ENCODE measurements around the gene SORD.
"Not testable (repeated sequence)": the region's sequence is repeated elsewhere in the genome, so short reads cannot be mapped to it uniquely, and the experiment has no call there.

Gene SORD

DNA sequence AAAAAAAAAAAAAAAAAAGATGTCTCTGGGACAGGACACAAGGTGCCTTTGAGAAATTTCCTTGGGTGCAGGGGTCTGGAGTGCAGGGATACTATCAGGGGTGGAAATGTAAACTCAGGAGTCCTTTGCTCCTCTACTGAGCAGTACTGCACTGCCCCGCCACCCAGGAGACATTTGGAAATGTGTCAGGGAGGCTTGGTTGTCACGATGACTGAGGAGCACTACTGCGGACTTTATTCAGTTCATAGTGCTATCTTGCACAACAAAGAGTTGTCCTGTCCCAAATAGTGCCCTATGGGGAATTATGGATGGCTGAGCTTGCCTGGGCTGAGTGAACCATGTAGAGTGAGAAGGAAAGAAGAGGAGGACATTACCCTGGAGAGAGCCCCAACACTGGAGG is 2.6 kb downstream of the SORD start:
- not testable (repeated sequence) for DNase-seq

DNA sequence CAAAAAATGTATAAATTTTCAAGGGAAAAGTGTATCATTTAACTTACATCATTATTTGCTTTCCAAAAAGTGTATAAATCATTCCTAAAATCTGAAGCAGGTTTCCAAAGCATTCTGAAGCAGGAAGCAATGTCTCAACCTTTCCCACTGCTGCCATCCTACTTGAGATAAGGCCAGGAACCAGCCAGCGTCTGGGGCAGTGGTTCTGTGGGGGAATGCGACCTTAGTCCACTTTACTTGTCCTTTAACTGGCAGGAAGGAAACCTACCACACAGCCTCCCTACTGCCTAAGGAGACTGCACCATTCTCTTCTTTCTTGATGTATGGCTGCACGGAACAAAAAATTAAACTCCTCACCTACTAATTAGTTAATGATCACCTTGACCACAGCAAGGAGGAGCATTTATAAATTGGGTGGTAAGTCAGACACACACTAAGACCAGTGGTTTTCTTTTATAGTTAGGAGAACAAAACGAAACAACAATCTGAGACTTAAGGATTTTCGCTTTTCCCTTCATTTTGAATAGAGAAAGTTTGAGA is 3.7 kb downstream of the SORD start:
- no peak for DNase-seq

DNA sequence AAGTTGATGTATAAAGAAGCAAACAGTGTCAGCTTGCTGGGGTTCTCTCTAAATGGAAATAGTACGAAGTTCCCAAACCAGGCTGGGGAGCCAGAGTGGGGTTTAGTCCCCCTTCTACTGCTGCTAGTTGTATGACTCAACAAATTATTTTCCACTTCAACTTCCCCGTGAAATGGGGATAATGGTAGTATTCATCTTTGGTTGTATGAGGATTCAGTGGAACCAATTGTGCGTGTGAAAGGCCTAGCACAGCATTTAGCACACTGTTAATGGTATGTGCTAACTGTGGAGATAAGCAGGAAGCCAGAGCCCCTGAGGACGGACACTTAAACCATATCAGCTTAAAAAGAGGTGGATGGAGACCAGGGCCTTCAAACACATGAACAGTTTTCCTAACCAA is 4.2 kb downstream of the SORD start:
- DNase-seq: no peak

DNA sequence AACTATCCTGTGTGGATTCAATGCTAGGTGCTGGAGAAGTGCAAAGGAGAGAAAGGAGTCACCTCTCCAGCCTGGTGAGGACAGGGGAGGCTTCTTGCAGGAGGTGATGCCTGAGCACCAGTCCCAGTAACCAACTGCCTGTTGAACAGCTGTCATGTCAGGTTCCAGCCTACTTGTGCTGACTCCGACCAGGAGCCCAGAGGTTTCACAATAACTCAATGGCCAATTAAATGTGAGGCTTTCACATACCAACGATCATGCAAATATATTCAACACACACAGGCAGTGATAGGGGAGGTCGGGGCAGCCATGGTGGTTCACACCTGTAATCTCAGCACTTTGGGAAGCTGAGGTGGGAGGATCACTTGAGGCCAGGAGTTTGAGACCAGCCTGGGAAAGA is 7.7 kb downstream of the SORD start:
- no peak for DNase-seq

DNA sequence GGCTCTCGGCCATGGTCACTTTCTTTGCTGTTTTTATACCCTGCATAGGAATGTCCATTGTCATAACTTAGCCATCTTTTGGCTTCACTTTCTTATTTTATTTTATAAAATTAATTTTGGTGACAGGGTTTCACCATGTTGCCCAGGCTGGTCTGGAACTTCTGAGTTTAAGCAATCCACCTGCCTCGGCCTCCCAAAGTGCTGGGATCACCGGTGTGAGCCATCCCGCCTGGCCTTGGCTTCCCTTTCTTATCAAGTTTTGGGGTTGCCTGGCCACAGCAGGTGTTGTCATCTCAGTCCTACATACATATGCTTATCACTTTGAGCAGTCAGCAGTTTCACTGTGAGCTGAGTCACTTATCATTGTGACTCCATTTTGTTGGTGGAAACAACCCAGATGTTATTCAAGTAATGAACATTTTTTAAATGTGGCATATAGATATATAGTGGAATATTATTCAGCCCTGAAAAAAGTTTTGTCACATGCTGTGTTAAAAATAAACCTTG is 8.6 kb downstream of the SORD start:
- DNase-seq: not testable (repeated sequence)

DNA sequence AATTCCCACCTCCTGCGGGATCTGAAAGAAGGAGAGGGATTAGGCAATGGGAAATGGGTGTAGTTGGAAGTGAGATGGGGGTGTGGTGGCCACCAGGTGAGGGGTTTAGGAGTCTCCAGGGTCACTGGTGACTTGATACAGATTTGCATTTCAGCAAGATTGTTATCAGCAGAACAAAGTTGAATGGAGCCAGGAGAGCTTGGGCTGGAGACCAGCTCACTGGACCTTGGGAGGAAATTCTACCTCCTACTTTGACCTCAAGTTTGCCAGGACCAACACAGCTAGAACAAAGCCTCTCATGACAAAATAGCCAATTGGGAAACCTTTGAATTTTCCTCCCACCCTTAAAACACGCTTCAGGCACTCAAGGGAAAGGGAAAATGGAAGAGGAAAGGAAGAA is 9.5 kb downstream of the SORD start:
- not testable (repeated sequence) for DNase-seq

DNA sequence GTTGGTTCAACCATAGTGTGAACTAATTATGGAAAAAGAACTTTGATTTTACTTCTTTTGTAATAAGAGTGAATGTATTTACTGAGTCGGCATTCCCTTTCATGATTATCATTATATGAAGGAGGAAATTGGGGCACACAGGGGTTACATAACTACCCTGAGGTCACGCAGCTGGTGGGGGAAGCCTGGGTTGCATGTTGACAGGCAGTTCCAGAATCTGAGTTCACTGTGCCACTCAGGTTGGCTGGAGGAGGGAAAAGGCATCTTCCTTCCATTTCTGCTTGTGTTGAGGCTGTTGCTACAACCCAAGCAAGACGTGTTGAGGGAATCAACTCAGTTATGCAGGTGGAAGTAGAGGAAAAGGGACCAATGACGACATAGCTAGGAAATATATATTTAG is 11.1 kb downstream of the SORD start:
- DNase-seq: not testable (repeated sequence)

DNA sequence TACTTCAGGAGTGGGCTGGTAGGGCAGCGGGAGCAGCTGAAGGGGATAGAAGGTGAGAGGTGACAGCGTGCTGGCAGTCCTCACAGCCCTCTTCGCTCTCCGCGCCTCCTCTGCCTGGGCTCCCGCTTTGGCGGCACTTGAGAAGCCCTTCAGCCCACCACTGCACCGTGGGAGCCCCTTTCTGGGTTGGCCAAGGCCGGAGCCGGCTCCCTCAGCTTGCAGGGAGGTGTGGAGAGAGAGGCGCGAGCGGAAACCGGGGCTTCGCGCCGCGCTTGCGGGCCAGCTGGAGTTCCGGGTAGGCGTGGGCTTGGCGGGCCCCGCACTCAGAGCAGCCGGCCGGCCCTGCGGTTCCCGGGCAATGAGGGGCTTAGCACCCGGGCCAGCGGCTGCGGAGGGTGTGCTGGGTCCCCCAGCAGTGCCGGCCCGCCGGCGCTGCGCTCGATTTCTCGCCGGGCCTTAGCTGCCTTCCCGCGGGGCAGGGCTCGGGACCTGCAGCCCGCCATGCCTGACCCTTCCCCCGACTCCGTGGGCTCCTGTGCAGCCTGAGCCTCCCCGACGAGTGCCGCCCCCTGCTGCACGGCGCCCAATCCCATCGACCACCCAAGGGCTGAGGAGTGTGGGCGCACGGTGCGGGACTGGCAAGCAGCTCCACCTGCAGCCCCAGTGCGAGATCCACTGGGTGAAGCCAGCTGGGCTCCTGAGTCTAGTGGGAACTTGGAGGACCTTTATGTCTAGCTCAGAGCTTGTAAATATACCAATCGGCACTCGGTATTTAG is 11.8 kb downstream of the SORD start:
- not testable (repeated sequence) for DNase-seq

DNA sequence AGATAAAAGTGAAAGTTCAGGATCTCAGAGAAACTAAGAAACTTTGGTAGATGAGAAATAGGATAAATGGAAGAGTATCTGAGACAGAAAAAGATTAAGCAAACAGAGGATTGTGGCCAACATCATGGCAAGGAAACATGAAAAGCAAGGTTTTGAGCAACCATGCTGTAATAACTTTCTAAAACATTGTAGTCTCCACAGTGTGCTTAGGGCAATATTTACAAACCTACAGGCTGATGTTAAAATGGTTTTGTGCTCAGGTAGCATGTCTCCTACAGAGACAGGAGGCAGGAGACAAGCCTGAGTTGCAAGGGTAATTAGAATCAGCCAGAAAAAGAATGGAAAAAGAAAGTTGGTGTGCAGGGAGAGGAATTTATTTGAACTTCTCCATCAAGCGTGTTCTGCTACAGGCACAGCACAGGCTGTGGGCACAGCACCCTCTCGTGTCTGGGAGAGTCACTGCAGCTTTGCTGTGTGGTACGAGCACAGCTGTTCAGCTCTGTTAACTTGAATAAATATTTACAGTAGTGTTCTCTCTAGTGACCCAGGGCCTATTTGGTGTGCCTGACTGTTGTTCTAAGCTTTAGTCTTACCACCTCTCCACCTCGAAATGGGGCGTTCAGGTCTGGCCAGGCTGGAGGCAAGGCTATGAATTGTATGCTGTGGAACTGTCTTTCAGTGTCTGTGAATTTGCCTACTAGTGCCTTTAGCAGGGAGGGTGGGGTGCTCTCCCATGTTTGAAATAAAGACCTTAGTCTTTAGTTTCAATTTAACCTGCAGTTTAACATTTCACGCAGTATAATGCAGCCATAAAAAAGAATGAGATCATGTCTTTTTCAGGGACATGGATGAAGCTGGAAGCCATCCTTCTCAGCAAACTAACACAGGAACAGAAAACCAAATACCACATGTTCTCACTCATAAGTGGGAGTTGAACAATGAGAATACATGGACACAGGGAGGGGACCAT is 14.1 kb downstream of the SORD start:
- DNase-seq: peak; percentile 74 to 85

DNA sequence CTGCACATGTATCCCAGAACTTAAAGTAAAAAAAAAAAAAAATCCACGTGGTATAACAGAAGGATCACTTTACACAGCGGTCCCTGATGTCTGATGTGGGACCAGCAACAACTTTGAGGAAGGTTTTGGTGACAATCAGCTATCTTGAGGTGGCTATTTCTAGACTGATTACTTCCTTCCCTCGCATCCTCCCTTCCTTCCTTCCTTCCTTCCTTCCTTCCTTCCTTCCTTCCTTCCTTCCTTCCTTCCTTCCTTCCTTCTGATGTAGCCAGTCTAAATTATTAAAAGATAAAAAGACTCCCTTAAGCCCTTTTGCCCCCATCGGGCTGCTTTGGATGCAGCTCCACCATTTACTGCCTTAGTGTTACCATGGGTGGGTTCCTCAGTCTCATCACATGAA is 14.9 kb downstream of the SORD start:
- DNase-seq: no peak

DNA sequence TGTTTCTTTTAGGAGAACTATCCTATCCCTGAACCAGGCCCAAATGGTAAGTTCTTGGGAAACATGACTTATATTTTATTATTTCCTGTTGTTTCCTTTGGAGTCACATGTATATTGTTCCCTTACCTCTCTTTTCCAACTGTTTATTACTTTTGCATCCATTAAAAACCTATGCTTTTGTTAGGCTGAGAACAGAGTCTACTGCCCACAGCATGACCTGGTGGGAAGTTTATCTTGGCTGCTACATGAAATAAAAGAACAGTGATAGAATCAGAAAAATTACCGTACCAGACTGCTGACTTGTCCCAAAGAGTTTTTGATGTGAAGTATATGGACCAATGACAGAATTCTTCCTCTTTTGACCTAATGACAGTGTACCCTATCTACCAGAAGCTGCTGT is 17.4 kb downstream of the SORD start:
- DNase-seq: not testable (repeated sequence)

DNA sequence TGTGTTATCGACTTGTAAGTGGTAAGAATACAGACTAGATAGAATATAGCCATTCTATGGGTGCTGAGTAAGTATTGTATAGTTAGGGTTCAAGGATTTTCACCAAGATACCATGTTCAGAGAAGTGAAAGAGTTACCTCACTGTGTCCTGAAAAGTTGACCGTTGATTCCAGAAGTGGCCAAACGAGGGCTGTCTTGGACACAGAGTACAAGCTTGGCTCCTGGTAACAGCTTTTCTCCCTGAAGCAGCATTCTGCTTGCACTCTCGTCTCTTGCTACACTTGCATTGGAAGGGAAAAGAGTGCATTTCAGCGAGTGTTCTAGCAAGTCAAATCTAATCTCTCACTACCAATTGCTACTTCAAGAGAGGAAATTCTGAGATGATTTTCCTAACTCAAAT is 18.5 kb downstream of the SORD start:
- DNase-seq: not testable (repeated sequence)

DNA sequence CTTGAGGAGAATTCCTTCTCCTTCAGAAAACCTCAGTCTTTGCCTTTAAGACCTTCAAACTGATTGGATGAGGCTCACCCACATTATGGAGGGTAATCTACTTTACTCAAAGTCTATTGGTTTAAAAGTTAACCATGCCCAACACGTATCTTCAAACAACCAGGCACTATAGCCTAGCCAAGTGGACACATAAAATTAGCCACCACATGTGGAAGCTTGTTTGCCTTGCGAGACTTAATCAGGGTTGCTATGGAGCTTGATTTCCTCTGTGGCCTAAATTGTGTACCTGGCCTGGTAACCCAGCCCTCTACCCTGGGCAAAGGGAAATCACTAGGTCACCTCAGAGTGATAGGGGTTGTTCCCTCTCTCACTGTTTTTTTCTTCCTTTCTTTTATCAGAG is 19.9 kb downstream of the SORD start:
- DNase-seq: not testable (repeated sequence)

DNA sequence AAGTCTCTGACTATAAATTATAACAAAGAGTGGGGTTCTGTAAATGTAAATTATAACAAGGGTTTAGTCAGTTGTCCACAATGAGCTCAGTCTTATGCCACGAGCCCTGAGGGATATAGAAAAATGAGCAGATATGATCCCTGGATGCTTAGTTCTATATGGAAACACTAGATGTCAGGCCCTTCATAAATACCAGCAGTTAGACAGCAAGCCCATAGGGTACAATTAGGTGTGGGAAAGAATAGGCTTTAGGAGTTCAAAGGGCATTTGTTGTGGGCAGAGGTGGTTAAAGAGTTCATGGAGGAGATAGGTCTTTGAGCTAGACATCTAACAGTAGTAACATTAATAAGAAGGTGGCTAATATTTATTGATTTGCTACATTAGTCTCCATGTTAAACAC is 21.3 kb downstream of the SORD start:
- not testable (repeated sequence) for DNase-seq

DNA sequence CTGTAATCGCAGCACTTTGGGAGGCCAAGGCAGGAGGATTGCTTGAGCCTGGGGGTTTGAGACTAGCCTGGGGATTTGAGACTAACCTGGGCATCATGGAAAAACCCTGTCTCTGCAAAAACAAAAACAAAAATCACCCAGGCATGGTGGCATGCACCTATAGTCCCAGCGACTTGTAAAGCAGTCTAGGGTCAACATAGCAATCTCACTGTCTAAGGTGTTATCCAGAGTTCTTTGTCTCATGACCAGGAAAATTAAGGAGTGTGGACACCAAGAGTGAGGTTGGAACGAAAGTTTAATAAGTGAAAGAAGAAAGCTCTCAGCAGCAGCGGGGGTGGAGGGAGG is 25.4 kb downstream of the SORD start:
- not testable (repeated sequence) for DNase-seq

DNA sequence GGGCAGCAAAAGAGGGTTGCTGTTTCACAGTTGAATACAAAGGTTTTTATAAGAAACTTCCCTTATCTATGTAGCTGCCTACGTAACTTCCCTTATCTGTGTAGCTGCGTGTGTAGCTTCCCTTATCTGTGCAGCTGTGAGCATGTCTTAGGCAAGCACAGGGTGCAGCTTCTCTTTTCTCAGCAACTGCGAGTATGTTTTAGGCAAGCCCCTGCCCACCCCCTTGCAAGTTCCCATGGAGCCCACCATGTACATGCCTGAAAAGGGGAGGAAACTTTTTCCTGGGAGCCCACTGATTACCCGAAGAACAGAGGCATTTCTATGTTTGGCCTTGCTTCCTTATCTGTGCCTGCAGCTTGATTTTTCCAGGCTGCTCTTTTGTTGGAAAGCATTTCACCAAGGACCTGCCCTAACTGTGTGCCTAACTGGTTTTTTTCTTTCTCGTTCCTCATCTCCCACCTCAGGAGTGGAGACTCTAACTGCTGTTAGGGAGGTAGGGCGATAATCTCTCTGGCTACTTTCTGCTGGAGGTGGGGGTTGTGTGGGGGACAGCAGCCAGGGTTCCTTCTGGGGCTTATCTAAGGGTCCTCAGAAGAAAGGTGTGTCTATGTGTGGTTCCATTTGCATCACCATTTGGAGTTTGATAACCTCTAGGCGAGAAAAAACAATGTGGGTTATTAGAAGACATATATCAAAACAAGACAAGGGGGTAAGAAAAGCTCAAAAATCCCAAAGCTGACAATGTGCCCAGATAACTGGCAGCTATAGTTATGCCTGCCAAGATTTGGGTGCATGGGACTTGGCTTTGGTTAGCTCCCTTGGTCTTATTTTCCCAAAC is 26.0 kb downstream of the SORD start:
- no peak for DNase-seq

DNA sequence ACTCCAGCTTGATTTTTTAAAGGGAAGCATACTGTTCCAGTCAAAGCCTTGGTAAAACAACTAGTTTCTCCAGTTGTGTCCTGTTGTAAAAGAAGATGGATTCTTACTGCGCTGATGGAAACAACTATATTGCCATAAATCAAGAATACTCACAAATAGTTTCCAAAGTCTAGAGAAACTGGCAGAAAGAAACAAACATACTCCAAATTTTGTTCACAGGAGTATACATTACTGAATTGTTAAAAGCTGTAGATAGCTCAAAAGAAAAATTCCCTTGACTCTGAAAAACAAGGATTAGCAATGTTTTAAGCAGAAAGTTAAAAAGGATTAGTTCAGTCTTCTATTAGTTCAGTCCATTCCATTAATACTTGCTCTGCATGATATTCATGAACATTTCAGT is 27.6 kb downstream of the SORD start:
- DNase-seq: no peak

DNA sequence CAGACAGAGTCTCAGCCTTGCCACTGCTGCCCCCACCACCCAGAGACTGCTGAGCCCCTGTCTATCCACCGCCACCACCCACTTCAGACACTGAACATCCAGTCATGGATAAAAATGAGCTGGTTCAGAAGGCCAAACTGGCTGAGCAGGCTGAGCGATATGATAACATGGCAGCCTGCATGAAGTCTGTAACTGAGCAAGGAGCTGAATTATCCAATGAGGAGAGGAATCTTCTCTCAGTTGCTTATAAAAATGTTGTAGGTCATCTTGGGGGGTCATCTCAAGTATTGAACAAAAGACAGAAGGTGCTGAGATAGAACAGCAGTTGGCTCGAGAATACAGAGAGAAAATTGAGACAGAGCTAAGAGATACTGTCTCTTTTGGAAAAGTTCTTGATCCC is 29.7 kb downstream of the SORD start:
- not testable (repeated sequence) for DNase-seq

DNA sequence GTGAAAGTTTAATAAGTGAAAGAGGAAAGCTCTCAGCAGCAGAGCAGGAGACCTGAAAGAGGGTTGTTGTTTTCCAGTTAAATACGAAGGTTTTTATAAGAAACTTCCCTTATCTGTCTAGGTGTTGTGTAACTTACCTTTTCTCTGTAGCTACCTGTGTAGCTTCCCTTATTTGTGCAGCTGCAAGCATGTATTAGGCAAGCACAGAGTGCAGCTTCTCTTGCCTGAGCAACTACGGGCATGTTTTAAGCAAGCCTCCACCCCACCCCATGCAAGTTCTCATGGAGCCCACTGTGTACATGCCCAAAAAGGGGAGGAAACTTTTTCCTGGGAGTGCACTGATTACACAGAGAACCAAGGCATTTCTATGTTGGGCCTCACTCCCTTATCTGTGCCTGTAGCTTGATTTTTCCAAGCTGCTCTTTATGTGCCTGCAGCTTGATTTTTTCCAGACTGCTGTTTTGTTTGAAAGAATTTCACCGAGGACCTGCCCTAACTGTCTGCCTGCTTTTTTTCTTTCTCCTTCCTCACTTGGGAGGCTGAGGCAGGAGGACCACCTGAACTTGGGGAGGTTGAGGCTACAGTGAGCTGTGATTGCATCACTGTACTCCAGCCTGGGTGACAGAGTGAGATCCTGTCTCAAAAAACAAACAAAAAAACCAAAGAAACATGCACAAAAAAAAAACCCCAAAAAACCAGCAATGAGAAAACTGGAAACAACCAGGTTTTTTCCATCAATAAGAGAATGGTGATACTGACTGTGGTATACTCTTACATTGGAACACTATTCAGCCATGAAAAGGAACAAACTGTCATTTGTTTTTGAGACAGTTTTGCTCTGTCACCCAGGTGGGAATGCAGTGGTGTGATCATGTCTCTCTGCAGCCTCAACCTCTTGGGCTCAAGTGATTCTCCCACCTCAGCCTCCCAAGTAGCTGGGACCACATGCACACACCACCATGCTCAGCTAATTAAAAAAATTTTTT is 36.0 kb downstream of the SORD start:
- DNase-seq: not testable (repeated sequence)

DNA sequence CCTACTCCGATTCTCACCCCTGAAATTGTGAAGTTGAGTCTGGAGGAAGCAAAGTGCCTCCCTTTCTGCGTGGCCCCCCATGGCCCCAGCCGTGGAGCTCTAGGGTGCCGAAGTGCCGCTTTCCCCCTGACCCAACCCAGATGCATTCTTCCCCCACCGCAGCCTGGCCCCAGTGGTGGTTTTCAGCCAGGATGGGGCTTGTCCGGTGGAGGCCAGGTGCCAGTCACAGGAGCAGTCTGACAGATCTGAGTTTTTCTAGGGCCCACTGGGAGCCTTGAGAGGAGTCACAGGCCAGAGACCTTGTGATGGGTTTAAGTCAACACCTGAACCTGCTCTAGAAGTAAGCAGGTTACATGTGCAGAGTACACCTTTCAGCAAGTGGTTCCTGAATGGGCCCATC is 39.3 kb downstream of the SORD start:
- DNase-seq: not testable (repeated sequence)

DNA sequence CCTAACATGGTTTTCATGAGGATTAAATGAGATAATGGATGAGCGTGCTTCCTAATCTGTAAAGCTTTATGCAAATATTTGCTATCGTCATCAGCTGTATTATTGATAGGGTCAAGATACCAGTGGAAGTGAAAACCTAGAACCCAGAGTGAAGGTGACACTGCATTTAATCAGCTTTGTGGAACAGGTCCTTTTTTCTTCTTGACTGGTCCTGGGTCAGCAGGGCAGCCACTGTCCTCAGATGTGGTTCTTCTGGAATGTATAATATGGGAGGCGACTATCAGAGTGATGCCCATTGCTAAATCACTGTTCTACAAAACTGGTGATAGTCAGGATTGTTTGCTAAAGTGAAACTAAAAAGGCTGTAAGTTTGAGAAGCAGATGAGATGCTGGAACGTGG is 41.4 kb downstream of the SORD start:
- no peak for DNase-seq

All from NCI-H2081 (cell line).